GM18517 (cell line): Measurements from ENCODE around the gene ARHGAP19.

Experiments used
- ATAC-seq: cut with Tn5 transposase; IDR thresholded peaks from one replicate; pipeline ENCODE4 v1.9.1; 2021; ENCODE audit warnings: mild to moderate bottlenecking, moderate library complexity; ENCODE audit not compliant: unreplicated experiment

ARHGAP19 gene

GRCh38 chr10:97197030-97197500, 95.4 kb downstream of the ARHGAP19 start:
- no peak for ATAC-seq

GRCh38 chr10:97196223-97197029, 96.0 kb downstream of the ARHGAP19 start:
- ATAC-seq: peak; percentile 72

- no peak for ATAC-seq
These were observed 96.7 kb downstream of the ARHGAP19 start for GRCh38 chr10:97195706-97196222.

- ATAC-seq: no peak
These were observed 99.4 kb downstream of the ARHGAP19 start for GRCh38 chr10:97192952-97193435.

- no peak for ATAC-seq
These were observed 102.0 kb downstream of the ARHGAP19 start for GRCh38 chr10:97190450-97190849.

GRCh38 chr10:97188261-97188711, 104.2 kb downstream of the ARHGAP19 start:
- ATAC-seq: no peak

- no peak for ATAC-seq
These were observed 105.5 kb downstream of the ARHGAP19 start for GRCh38 chr10:97186911-97187310.

- ATAC-seq: no peak
These were observed 106.9 kb downstream of the ARHGAP19 start, which contains the start of gene SLIT1 for GRCh38 chr10:97185326-97186058. SLIT1 (minus strand) TSS chr10:97185959; CDS start chr10:97185674, 285 bp downstream.

- ATAC-seq: no peak
These were observed 107.5 kb downstream of the ARHGAP19 start for GRCh38 chr10:97184971-97185325.

GRCh38 chr10:97183314-97183713, 109.1 kb downstream of the ARHGAP19 start:
- ATAC-seq: no peak

GRCh38 chr10:97182288-97182990, 110.0 kb downstream of the ARHGAP19 start:
- ATAC-seq: no peak

- ATAC-seq: no peak
These were observed 111.5 kb downstream of the ARHGAP19 start for GRCh38 chr10:97180986-97181385.

GRCh38 chr10:97180363-97180755, 112.1 kb downstream of the ARHGAP19 start:
- no peak for ATAC-seq

- no peak for ATAC-seq
These were observed 112.6 kb downstream of the ARHGAP19 start for GRCh38 chr10:97179731-97180362.

- ATAC-seq: no peak
These were observed 113.1 kb downstream of the ARHGAP19 start for GRCh38 chr10:97179311-97179710.

GRCh38 chr10:97178074-97178473, 114.4 kb downstream of the ARHGAP19 start:
- no peak for ATAC-seq

GRCh38 chr10:97176226-97176625, 116.2 kb downstream of the ARHGAP19 start:
- ATAC-seq: no peak

GRCh38 chr10:97175586-97175985, 116.9 kb downstream of the ARHGAP19 start:
- no peak for ATAC-seq

GRCh38 chr10:97174941-97175340, 117.5 kb downstream of the ARHGAP19 start:
- no peak for ATAC-seq

- ATAC-seq: no peak
These were observed 118.1 kb downstream of the ARHGAP19 start for GRCh38 chr10:97174276-97174775.
